ENCODE results near the gene TTC28.
A peak's percentile ranks its signal among the peaks of the same experiment; 100 is the strongest.

Gene TTC28

DNA sequence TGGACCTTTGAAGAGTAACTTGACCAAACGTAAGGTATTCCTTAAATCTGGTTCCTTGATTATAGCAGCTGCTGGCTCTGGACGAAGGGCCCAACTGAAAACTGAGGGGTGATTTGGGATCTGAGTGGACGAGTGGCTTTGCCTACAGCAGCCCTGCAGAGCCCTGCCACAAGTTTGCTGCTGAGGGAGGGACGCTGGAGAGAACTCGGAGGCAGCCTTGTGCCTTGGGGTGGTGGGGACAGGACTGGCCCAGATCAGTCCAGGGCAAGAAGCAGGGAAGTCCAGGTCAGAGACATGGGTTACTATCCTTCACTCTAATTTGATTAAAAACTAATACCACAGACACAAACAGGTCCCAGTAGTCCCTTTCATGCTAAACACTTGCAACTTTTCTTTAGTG, 671.0 kb downstream of the TTC28 start:
- no peaks in the 10 kb centered on the region for H3K79me1 ChIP-seq (replicated peaks; ENCODE audit: low read length, poor library complexity, severe bottlenecking)

DNA sequence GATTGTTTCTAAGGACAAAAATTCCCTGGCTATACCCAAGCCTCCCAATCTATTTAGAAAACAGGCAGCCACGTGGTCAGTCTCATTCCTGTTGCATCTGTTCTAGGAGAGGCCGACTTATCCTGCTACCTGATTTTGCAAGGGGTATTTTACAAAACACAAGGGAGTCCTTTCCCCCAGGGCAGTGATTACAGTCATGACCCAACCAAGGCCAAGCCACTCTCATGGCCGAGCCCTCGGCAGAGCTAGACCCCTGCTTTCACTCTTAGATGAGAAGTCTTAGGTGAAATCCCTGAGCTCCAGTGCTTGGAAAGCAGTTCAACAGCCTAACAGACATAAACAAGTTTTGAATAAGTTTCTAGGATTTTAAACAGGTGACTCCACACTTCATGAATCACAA, 671.6 kb downstream of the TTC28 start:
- H2BK12ac ChIP-seq (ENCODE audit: low read length in 2 of 2), result no peak overlapping the region
- WGBS, result 99% methylated on average over 4 of the region's 4 CpGs
- H3K9ac ChIP-seq (ENCODE audit: low read length), result no peak overlapping the region
- H3K23ac ChIP-seq (ENCODE audit: low read length in 2 of 2), result no peak overlapping the region
- H2BK5ac ChIP-seq (ENCODE audit: low read depth, low read length, poor library complexity, severe bottlenecking), result no peak overlapping the region
- no peaks in the 10 kb centered on the region for H3K79me1 ChIP-seq (replicated peaks; ENCODE audit: low read length, poor library complexity, severe bottlenecking)
- no peak overlapping the region for H3K27ac ChIP-seq (ENCODE audit: low read length, poor library complexity, severe bottlenecking)
- H3K4me1 ChIP-seq (ENCODE audit: control insufficient read depth, insufficient read depth, low read depth, low read length), result peaks cover 18% of the 10 kb centered on the region
- peaks cover 25 to 35% of the 10 kb centered on the region in 2 experiments for H3K36me3 ChIP-seq (ENCODE audit: control insufficient read depth in 1 of 2, insufficient read depth in 2 of 2, low read depth in 1 of 2, low read length in 2 of 2)
- DNase-seq, result no peak
- H2BK120ac ChIP-seq (ENCODE audit: low read depth, low read length), result no peak overlapping the region
- H3K4me3 ChIP-seq (ENCODE audit: insufficient read depth in 1 of 2, low read depth in 1 of 2, low read length in 2 of 2), result no peak overlapping the region
- H2BK15ac ChIP-seq (ENCODE audit: low read depth, poor library complexity, severe bottlenecking), result no peak overlapping the region
- no peak overlapping the region for H3K4me2 ChIP-seq (ENCODE audit: low read length, poor library complexity, severe bottlenecking)
- H2AK5ac ChIP-seq (ENCODE audit: low read length, severe bottlenecking), result peak overlapping the region; percentile 5
- no peak overlapping the region for H4K8ac ChIP-seq (ENCODE audit: low read length)
- H3K9me3 ChIP-seq (ENCODE audit: control insufficient read depth, low read length), result no peaks in the 10 kb centered on the region
- no peak overlapping the region for H3K4ac ChIP-seq (ENCODE audit: low read depth in 1 of 2, low read length in 2 of 2)
- no peak overlapping the region for H3K14ac ChIP-seq (ENCODE audit: low read length in 2 of 2)
- H3K27me3 ChIP-seq (ENCODE audit: control insufficient read depth in 1 of 2, insufficient read depth in 1 of 2, low read length in 2 of 2), result no peaks in the 10 kb centered on the region
- no peak overlapping the region for H2AFZ ChIP-seq (ENCODE audit: low read depth, low read length)
- H4K91ac ChIP-seq (ENCODE audit: low read length), result no peak overlapping the region
- H3K18ac ChIP-seq (ENCODE audit: low read depth in 1 of 2, low read length in 2 of 2), result no peak overlapping the region

More for the DNA sequence above, 671.0 kb downstream of the TTC28 start:
- Histone ChIP-seq H4K8ac (ENCODE audit: low read length) (no peak overlapping the region), H3K27me3 (ENCODE audit: control insufficient read depth in 1 of 2, insufficient read depth in 1 of 2, low read length in 2 of 2) (no peaks in the 10 kb centered on the region), H2AFZ (ENCODE audit: low read depth, low read length) (no peak overlapping the region), H2AK5ac (ENCODE audit: low read length, severe bottlenecking) (peak overlapping the region; percentile 83), H3K23ac (ENCODE audit: low read length in 2 of 2) (no peak overlapping the region), H3K18ac (ENCODE audit: low read depth in 1 of 2, low read length in 2 of 2) (no peak overlapping the region), H2BK120ac (ENCODE audit: low read depth, low read length) (no peak overlapping the region), H3K36me3 (ENCODE audit: control insufficient read depth in 1 of 2, insufficient read depth in 2 of 2, low read depth in 1 of 2, low read length in 2 of 2) (peaks cover 27 to 35% of the 10 kb centered on the region in 2 experiments), H3K9ac (ENCODE audit: low read length) (peak overlapping the region; percentile 10), H2BK15ac (ENCODE audit: low read depth, poor library complexity, severe bottlenecking) (no peak overlapping the region), H2BK5ac (ENCODE audit: low read depth, low read length, poor library complexity, severe bottlenecking) (no peak overlapping the region), H3K4me2 (ENCODE audit: low read length, poor library complexity, severe bottlenecking) (no peak overlapping the region), H3K4me3 (ENCODE audit: insufficient read depth in 1 of 2, low read depth in 1 of 2, low read length in 2 of 2) (no peak overlapping the region), H4K91ac (ENCODE audit: low read length) (no peak overlapping the region), H3K27ac (ENCODE audit: low read length, poor library complexity, severe bottlenecking) (peak overlapping the region; percentile 36), H3K14ac (ENCODE audit: low read length in 2 of 2) (no peak overlapping the region), H3K4me1 (ENCODE audit: control insufficient read depth, insufficient read depth, low read depth, low read length) (peaks cover 20% of the 10 kb centered on the region), H2BK12ac (ENCODE audit: low read length in 2 of 2) (peak overlapping the region in 1 of 2 experiments; percentile 35), H3K4ac (ENCODE audit: low read depth in 1 of 2, low read length in 2 of 2) (no peak overlapping the region), H3K9me3 (ENCODE audit: control insufficient read depth, low read length) (no peaks in the 10 kb centered on the region)
- no peak for DNase-seq
- WGBS, result 89% methylated on average over 4 of the region's 5 CpGs

DNA sequence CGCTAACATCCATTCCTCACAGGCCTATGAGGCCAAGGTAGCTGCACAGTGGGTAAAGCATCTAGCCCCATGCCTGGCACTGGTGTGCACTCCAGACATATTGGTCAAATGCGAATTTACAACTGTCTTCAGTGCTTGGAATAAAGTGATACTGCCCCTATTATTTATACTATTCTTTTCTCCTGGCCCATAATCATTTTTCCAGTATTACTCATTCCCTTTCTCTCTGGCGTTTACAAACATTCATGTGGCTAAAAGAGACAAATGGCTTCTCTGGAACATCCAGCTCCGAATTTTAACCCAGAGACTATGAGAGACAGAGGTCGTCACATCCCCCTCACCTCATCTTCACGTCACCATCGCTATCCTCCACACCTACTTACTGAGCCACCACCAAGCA, 673.4 kb downstream of the TTC28 start:
- Histone ChIP-seq H3K27ac (ENCODE audit: low read length, poor library complexity, severe bottlenecking) (no peak overlapping the region), H2BK12ac (ENCODE audit: low read length in 2 of 2) (no peak overlapping the region), H3K79me1 (replicated peaks; ENCODE audit: low read length, poor library complexity, severe bottlenecking) (no peaks in the 10 kb centered on the region), H3K4me3 (ENCODE audit: insufficient read depth in 1 of 2, low read depth in 1 of 2, low read length in 2 of 2) (no peak overlapping the region), H3K9me3 (ENCODE audit: control insufficient read depth, low read length) (no peaks in the 10 kb centered on the region), H2BK5ac (ENCODE audit: low read depth, low read length, poor library complexity, severe bottlenecking) (no peak overlapping the region), H3K14ac (ENCODE audit: low read length in 2 of 2) (no peak overlapping the region), H4K8ac (ENCODE audit: low read length) (no peak overlapping the region), H3K4me2 (ENCODE audit: low read length, poor library complexity, severe bottlenecking) (no peak overlapping the region), H3K27me3 (ENCODE audit: control insufficient read depth in 1 of 2, insufficient read depth in 1 of 2, low read length in 2 of 2) (no peaks in the 10 kb centered on the region), H3K9ac (ENCODE audit: low read length) (no peak overlapping the region), H2BK15ac (ENCODE audit: low read depth, poor library complexity, severe bottlenecking) (no peak overlapping the region), H2BK120ac (ENCODE audit: low read depth, low read length) (no peak overlapping the region), H2AK5ac (ENCODE audit: low read length, severe bottlenecking) (no peak overlapping the region), H3K18ac (ENCODE audit: low read depth in 1 of 2, low read length in 2 of 2) (peak overlapping the region in 1 of 2 experiments; percentile 18), H3K4me1 (ENCODE audit: control insufficient read depth, insufficient read depth, low read depth, low read length) (peaks cover 18% of the 10 kb centered on the region), H3K23ac (ENCODE audit: low read length in 2 of 2) (no peak overlapping the region), H3K4ac (ENCODE audit: low read depth in 1 of 2, low read length in 2 of 2) (no peak overlapping the region), H2AFZ (ENCODE audit: low read depth, low read length) (no peak overlapping the region), H3K36me3 (ENCODE audit: control insufficient read depth in 1 of 2, insufficient read depth in 2 of 2, low read depth in 1 of 2, low read length in 2 of 2) (peaks cover 23 to 34% of the 10 kb centered on the region in 2 experiments), H4K91ac (ENCODE audit: low read length) (no peak overlapping the region)
- WGBS, result 75% methylated on average over 7 of the region's 7 CpGs
- DNase-seq, result peak; percentile 30

DNA sequence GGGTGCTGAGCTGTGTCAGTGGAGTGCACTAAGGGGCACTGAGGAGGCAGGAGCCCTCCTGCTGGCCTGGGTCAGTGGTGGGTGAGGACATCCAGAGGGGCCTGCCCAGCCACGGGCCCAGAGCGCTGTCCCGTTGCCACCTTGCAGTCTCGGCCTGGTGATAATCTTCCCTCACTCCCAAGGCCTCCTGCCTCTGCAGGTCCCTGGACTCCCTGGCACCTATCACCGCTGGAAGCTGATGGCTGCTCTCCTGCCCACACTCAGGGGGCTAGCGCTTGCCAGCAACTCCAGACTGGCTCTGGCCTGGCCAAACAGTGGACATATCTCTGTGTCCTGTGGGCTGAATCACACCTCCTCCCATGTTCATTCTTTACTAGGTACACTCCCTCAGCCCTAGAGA, 674.1 kb downstream of the TTC28 start:
- Histone ChIP-seq H4K91ac (ENCODE audit: low read length) (no peak overlapping the region), H3K36me3 (ENCODE audit: control insufficient read depth in 1 of 2, insufficient read depth in 2 of 2, low read depth in 1 of 2, low read length in 2 of 2) (peaks cover 26 to 41% of the 10 kb centered on the region in 2 experiments), H3K4me1 (ENCODE audit: control insufficient read depth, insufficient read depth, low read depth, low read length) (peaks cover 18% of the 10 kb centered on the region), H3K27me3 (ENCODE audit: control insufficient read depth in 1 of 2, insufficient read depth in 1 of 2, low read length in 2 of 2) (no peaks in the 10 kb centered on the region), H3K23ac (ENCODE audit: low read length in 2 of 2) (no peak overlapping the region), H2BK15ac (ENCODE audit: low read depth, poor library complexity, severe bottlenecking) (no peak overlapping the region), H3K4me3 (ENCODE audit: insufficient read depth in 1 of 2, low read depth in 1 of 2, low read length in 2 of 2) (no peak overlapping the region), H3K4me2 (ENCODE audit: low read length, poor library complexity, severe bottlenecking) (no peak overlapping the region), H2AK5ac (ENCODE audit: low read length, severe bottlenecking) (no peak overlapping the region), H2BK12ac (ENCODE audit: low read length in 2 of 2) (no peak overlapping the region), H3K9me3 (ENCODE audit: control insufficient read depth, low read length) (no peaks in the 10 kb centered on the region), H3K9ac (ENCODE audit: low read length) (no peak overlapping the region), H2BK5ac (ENCODE audit: low read depth, low read length, poor library complexity, severe bottlenecking) (no peak overlapping the region), H3K79me1 (replicated peaks; ENCODE audit: low read length, poor library complexity, severe bottlenecking) (no peaks in the 10 kb centered on the region), H4K8ac (ENCODE audit: low read length) (no peak overlapping the region), H3K18ac (ENCODE audit: low read depth in 1 of 2, low read length in 2 of 2) (no peak overlapping the region), H3K4ac (ENCODE audit: low read depth in 1 of 2, low read length in 2 of 2) (no peak overlapping the region), H3K14ac (ENCODE audit: low read length in 2 of 2) (no peak overlapping the region), H2AFZ (ENCODE audit: low read depth, low read length) (no peak overlapping the region), H3K27ac (ENCODE audit: low read length, poor library complexity, severe bottlenecking) (no peak overlapping the region), H2BK120ac (ENCODE audit: low read depth, low read length) (no peak overlapping the region)
- 93% methylated on average over 6 of the region's 6 CpGs for WGBS
- DNase-seq, result no peak
